GM21723 (cell line): ENCODE results near the gene ATP6V0A4.
"Not testable (repeated sequence)": the region's sequence is repeated elsewhere in the genome, so short reads cannot be mapped to it uniquely, and the experiment has no call there.

Experiments used
- ATAC-seq: cut with Tn5 transposase; IDR thresholded peaks from one replicate; pipeline ENCODE4 v1.9.1; 2021; ENCODE audit warnings: mild to moderate bottlenecking, moderate library complexity; ENCODE audit not compliant: unreplicated experiment

Gene ATP6V0A4

DNA sequence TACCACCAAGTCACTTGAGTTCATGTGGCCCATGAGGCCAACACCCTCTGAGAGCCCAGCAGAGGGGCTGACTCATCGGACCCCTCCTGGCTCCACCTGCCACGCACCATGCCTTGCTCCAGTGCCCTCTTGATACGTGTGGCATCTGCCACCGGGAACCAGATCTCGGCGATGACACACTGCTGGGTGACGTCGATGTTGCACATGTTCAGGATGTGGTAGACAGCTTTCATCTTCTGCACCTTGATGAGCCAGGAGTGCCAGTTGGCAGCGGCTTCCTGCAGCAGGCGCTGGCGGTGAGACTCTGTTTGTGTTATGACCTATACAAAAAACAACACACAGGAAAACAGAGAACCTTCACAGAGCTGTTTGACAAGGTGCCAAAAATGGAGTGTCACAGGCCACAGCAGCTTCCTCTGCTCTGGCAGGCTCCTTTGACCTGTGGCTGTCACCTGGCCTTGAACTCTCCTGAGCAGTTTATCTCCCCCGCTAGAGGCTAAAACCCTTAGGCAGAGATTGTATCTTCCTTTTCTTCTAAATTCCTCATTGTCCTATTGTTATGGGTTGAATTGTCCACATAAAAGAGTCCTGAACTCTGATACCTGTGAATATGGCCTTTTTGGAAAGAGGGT, 45.4 kb downstream of the ATP6V0A4 start:
- peak; percentile 72 for ATAC-seq

DNA sequence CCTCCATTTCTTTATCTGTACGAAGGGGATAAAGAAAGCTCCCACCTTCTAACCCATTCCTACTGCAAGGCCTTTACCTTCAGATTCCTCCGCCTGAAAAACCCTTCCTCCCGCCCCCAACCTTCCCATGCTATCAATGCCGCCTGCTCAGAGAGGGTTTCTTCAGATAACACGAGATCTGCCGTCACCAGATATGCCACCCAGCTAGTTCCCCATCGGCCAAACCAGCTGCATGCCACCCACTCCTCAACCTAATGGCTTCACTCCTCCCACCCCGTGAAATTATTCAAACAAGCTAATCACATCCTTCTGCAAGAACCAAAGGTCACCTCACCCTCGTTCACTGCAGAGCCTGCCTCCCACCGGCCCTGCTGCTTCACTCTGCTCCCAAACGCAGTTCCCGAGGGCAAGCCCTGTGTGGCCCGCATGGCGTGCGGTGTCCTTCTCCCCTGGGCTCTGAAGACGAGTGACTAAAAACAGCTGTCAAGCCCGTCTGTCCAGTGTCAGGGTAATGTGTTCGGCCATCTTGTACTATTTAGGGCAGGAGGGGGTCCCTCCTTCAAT, 47.0 kb downstream of the ATP6V0A4 start:
- no peak for ATAC-seq

DNA sequence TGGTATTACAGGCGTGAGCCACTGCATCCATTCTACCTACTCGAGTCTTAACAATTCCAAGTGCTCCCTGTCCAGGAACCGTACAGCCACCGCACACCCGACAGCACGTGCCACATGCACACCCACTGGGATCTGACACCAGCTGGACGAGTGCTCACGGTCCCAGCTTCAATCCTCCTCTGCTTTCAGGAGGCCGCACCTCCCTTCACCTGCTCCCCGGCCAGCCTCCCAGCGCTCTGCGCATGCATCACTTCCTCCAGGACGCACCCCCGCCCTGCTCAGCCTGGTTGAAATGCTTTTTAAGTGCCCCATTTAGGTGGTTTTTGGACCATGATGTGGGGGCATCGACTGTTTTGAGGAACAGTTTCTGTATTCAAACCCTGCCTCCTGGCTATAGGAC, 47.5 kb downstream of the ATP6V0A4 start:
- no peak for ATAC-seq

DNA sequence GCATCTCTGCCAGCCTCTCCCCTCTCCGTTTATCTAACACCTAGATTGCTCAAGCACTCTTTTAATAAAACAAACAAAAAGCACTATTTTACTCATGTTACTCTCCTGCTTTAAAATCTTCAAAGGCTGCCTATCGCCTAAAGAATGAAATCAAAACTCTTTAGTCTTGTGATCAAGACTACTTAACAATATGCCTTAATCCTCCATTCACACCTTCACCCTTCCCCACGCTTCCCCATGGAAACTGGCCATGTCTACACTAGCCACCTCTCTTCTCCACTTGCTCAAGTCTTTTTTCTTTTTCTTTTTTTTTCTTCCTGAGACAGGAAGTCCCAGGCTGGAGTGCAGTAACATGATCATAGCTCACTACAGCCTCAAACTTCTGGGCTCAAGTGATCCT, 48.0 kb downstream of the ATP6V0A4 start:
- no peak for ATAC-seq

DNA sequence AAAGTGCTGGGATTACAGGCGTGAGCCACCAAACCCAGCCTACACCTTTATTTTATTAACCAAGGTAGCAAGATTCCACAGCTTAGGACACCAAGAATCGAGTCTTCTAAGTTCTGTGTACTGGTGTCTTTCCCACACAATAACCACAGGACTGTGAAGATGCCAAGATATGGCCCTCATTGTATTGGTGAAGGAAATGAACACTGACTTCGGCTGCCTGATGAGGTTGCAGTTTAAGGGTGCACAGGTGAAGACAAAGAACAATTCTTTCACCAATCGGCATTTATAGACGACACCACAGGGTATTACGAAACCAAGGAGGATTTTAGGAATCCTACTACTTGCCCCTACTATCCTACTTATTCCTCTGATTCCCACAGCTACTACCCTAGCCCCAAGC, 49.3 kb downstream of the ATP6V0A4 start:
- no peak for ATAC-seq

DNA sequence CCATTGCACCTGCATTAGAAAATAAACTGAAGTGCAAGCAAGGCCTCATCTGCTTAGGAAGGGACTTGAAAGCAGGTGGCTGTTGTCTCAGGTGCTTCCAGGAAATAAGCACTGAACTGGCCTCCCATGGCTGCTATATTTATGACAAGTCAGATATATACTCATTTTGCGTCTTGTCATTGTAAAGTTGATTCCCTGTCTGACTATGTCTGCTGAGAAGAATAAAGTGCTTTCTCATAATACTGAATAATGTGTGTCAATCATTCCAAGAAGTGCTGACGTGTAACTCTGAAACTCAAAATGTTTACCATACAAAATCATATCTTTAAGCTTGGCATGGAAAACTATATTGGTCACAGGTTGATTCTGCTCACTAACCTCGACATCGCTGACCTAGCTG, 51.9 kb downstream of the ATP6V0A4 start:
- no peak for ATAC-seq

DNA sequence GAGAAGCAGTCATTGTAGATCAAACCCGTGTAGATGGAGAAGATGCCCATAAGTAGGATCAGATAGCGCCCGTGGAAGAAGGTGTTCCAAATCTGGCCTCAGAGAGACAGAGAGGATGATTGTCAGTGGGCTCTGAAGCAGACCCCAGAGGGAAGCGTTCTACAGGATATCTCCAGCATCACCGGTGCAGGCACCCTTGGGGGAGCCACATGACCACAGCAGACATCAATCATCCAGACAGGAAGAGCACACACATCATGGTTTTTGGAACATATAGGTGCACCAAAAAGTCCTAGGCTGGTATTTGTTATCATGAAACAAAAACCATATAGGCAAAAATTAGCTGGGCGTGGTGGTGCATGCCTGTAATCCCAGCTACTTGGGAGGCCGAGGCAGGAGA, 52.8 kb downstream of the ATP6V0A4 start:
- no peak for ATAC-seq

DNA sequence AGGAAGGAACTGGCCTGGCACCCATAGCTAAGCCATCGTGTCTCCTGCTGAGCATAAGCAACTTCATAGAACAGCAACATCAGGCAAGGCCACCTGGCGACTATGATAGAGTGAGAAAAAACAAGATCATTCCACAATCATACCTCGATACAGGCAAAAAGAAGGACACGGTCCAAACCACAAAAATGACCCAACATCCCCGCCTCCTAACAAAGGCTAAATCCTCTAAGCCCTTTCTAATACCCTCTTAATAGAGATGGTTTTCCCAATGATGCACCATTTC, 56.6 kb downstream of the ATP6V0A4 start:
- ATAC-seq, result no peak

DNA sequence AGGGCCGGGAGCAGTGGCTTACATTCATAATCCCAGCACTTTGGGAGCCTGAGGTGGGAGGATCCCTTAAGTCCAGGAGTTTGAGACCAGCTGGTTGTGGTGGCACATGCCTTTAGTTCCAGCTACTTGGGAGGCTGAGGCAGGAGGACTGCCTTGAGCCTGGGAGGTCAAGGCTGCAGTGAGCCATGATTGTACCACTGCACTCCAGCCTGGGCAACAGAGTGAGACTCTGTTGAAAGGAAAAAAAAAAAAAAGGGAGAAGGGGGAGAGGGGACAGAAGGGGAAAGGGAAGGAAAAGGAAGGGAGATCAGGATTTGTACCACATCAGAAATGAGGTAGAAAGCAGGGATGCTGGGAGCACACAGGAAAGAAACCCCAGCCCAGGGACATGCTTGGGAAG, 58.1 kb downstream of the ATP6V0A4 start:
- no peak for ATAC-seq

DNA sequence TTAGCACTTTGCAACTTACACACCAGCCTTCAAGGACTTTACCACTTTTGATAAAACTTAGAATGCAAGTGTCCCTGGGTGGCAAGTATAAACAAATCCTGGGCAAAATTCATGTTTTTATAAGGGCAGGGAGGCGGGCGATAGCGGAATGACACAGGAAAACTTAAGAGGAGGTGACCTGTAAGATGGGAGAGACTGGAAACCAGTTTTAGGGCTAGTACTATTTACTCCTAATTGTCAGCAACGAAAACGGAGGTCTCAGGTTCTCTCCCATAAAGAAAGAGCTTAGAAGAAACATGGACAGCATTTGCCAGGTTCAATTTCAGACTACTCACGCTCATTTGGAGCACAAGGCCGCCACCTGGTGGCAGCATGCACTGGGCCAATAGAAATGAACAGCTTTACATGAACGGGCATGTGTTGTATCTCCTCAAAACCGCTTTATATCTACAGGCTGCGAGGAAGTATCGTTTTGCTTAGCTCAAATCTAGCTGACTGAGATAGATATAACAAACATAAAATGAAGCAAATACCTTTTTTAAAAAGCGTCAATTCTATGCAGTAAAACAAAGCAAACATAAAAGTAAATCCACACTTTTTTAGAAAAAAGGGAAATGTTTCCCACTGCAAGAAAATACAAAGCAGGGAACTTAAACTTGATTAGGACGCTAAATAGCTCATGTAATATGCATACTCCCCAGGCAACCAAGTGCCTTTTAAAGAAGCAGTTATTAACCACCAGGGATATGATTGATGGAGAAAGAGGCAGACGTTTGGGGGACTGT, 59.3 kb downstream of the ATP6V0A4 start:
- peak; percentile 87 for ATAC-seq

DNA sequence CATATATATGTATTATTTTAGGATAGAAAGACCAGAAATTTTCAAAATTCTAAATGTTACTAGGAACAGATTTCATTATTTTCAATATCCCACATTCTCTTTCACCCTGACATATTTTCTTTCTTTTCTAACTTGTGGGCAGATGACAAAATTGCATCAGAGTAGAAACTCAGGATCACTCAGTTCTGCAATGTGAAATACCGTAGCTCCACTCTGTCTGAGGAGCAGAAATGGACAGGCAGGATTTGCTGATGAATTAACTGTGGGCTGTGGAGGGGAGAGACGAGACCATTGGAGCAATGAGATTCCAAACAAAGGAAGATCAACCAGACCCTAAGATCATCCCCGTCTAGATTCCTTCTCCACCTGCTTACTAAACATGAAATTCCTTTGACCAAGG, 59.9 kb downstream of the ATP6V0A4 start:
- ATAC-seq, result no peak

DNA sequence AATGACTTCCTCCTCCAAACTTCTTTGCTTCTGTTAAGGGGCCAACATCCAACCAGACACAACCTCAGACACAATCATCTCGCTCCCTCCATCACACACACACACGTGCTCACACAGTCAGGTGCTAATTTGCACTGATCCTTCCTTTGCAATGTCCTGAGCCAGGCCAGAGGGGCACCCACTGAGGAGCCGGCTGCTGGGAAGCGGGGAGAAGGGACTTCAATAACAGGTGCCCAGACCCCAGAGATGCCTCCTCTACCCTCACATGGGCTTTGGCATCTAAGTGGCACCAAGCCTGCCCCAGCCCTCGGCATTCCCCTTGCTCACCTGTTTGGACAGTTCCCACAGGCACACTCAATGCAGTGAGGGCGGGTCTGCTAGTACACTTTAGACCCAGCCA, 62.6 kb downstream of the ATP6V0A4 start:
- no peak for ATAC-seq

DNA sequence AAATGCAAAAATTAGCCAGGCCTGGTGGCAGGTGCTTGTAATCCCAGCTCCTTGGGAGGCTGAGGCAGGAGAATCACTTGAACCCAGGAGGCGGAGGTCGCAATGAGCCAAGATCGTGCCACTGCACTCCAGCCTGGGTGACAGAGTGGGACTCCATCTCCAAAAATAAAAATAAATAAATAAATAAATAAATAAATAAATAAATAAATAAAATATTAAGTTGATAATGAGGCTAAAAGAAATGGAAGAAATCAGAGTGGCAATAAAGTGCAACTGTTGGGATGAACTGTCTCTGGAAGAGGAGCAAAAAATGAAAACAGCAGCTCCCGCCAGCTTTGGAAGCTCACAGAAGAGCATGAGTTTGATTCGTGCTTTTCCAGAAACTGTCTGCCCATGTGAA, 66.3 kb downstream of the ATP6V0A4 start:
- ATAC-seq, result not testable (repeated sequence)

DNA sequence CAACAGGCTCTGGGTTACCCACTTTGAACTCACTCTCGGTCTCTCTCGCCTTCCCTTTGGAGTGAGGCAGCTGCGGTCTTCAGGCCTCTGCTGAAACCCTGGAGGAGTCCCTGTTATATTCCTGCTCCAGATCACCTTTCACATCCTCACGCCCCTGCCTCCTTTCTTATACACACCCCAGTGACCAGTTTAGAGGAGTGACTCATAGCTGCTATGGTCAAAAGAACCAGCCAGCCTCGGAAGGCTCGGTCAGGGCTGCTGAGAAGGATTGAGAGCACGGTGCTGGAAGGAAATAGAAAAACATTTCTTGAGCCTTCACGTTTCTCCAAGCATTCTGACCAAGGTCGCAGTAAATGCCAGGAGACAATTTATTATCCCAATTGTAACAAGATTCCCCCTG, 68.6 kb downstream of the ATP6V0A4 start:
- no peak for ATAC-seq

DNA sequence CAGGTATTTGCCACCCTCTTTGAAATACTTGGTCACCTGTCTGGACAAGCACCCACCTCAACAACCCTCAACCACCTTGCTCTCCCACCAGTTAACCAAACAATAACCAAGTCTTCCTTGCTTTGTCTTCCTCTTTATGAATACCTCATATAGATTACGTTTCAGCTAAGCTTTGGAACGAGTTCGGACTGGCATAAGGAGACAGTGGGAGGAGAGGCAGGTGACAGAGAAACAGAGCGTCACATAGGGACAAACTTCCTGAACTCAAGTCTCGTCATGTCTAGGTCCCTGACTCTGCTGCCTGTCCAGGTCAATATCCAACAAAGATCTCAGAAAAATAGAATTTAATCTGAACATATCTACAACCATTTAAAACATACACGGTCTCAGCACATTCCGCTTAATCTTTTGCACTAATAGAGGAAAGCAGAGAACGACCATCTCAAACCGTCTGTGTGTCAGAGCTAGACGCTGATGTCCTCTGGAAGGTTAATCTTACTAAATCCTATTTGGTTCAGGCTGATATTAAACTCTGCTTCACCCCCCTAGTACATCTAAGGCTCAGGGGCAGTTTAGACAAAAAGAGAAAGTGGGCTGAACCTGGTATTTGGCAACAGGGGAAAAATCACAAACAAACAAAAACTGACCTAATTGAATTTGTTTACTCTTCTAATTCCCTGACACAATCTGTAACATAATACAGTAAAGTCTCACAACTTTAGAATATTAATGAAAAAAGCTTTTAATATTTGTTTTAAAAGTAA, 70.5 kb downstream of the ATP6V0A4 start:
- no peak for ATAC-seq

DNA sequence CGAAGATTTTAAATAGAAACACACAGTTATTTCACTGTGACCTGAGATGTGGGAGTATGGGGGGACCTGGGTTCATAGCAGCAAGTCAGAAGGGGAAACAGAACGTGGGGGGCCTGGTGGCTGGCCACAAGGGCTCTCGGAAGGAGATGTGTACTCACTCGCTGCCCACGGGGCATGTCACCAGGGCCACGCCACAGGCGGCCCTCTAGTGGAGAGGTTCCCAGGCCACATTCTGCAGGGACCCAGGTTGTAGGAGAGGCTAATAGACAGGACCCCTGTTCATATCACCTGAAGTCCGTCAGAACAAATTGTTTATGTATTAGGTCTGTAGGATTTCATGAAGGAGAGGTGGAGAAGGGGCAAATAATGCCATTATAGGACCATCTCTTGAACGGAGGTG, 71.7 kb downstream of the ATP6V0A4 start:
- no peak for ATAC-seq

DNA sequence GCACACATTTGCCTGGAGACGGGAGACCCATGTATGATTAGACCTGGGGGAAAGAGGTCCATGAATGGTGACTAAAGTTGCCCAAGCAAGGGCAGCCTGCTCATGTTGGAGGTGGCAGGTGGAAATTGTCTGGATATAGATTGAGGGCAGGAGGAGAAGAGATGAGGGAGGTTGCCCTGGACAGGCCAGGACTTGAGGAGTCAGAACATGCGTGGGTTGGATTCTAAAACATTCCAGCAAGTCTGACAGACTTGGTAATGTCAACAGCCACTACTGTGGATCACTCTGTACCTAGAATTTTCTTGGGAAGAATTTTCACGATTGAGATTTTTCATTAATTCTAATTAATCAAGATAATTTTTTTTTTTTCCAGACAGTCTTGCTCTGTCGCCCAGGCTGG, 77.7 kb downstream of the ATP6V0A4 start:
- no peak for ATAC-seq

DNA sequence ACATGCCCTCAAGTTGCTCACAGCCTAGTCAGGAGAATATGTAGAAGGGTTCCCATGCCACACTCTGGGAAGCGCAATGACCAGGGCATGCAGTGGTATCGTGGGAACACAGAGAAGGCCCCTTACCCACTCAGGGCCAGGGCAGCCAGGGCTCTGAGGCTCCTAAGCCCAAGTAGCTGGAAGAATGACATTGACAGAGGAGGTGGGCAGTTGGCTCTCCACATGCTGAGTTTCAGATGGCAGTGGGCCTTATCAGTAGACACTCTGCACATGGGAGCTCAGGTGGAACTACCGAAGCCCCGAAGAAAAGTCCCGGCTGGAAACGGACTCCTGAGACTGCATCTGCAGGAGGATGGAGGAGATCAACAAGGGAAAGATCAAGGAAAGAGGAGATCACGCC, 81.1 kb downstream of the ATP6V0A4 start:
- ATAC-seq, result no peak

DNA sequence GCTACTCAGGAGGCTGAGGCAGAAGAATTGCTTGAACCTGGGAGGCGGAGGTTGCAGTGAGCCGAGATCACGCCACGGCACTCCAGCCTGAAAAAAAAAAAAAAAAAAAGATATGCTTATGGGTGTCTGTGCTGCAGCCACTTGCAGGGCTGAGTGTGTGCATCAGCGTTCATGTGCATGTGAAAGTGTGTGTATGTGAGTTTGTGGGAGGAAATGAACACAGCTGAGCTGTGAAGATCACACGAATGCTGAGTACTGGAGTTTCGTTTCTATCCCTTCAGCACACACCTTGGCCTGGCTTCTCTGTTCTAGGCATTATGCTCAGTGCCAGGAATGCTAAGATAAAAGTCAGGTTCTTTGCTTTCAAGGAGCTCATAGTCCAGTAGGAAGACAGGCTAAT, 84.8 kb downstream of the ATP6V0A4 start:
- no peak for ATAC-seq

DNA sequence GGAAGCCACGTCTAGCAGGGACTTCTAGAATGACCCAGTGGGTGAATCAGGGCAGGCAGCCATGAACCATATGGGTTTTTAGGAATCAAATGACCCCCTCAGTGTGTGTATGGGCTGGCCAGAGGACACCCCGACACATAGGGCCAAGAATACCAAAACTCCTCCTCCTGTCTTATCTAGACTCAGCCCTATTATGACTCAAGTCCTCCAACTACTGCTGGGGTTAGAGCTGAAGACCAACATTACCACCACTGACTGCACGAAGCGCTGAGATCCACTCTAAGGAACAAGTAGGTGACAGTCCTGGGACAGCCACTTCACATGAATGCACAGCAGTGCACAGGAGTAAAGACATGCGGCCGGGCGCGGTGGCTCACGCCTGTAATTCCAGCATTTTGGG, 85.3 kb downstream of the ATP6V0A4 start:
- no peak for ATAC-seq

DNA sequence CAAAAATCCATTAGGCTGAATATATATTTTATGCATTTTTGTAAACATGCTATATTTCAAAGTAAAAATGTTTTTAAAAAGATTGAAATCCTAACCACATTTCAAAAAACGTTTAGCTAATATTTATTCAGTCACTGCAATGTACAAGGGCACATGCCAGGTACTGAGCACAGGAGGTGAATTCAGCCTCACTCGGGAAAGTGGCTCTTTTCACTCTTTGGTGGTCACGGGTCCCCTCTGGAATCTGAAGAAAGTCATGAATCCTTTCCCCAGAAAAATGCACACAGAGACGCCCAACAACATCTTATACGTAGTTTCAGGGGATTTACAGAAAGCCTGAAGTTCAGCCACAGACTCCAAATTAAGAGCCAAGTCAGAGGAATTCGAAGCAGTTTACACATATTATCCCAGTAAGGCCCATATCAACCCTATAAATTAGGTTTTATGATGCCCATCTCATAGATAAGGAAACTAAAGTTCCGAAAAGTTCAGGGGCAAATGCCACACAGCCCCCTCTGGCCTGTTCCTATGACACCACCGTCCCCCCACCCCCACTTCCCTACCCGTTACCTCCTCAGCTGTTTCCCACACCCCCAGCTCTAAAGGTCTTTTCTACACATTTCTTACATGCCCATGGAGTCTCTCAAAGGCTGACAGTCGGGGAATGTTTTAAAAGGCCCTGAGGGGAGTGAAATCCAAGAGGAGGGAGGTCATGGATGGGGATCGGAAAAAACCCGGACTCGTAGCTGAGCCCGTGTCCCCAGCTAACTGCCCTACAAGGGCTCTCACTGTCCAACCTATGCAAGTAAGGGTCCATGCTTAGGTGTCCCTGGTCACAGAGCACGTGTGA, 87.2 kb downstream of the ATP6V0A4 start:
- ATAC-seq, result no peak
